ENCODE measurements around the gene IBTK. TPM values are rescaled to one million over a fixed set of nuclear protein-coding genes. Genes with fewer than 3 reads are reported as not detected.

Gene IBTK
- total RNA-seq, 1 donor from 2014 or later = 32.3 TPM

Other genes starting within 250 kb of the IBTK start
- 2.2 and 3.4 TPM in 2 replicates for gene TPBG, start 116.1 kb upstream of the IBTK start, total RNA-seq

All from lung microvascular endothelial cell (primary cell).